ENCODE measurements around the gene TTC32. TPM values are rescaled to one million over a fixed set of nuclear protein-coding genes. Genes with fewer than 3 reads are reported as not detected.
A peak's percentile ranks its signal among the peaks of the same experiment; 100 is the strongest.

TTC32 gene
- total and polyA plus RNA-seq, 2 of the 4 experiments (the other 2 are of a cell fraction): 1.1 to 3.9 TPM

DNA sequence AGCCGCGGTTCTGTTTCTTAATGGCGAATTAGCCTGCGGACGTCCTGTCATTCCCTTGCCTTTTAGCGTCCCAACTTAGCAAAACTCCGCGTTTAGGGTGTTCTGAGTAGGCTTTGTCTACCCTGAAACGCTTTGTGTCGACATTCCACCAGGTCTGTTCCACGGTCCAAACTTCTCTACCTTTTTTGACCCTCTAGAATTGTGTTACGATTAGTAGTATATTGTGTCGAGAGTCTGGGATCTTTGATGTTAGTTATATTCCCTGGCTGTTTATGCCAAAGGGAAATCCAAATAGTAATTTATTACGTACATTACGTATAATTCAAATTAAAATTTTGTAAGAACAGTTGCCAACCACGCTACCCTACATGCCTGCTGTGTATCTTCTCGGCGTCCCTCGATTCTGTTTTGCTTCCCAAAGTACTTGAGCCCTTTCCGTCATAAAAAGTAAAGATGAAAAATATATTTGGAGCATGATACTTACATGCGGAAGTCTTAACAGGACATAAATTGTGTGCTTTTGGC, 495 bp upstream of the TTC32 start (continued):
- no peak for TF ChIP-seq CEBPB (IDR thresholded peaks at IDR 0.05; ENCODE audit: low read depth, low read length)

DNA sequence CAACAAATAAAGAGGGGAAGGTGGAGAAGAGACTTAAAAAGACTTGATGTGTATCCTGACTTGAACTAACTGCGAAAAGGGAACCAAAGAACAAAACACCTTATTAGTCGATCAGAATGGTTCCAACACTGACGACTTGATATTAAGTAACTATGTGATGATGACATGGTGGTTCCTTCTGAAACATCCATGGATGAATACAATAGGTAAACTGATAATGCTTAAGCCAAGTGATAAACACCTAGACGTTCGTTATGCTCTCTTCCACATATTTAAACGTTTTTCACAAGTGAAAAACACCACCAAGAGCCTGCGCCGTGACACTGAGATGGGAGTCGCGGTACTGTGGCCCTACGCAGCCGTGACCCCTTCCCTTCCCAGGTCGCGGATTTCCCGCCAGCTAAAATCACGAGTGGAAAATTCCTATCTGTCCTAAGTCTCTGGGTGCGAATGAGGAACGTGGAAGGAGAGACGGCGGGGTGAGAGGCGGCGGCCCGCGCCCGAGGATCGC, 797 bp downstream of the TTC32 start:
- H3K56ac ChIP-seq (ENCODE audit: extremely low read depth, insufficient read depth, low read length): peak overlapping the region; percentile 65
- H2AK5ac ChIP-seq (ENCODE audit: low read depth, low read length): peak overlapping the region; percentile 50
- peaks cover 17 to 35% of the 10 kb centered on the region in 2 experiments for H3K79me1 ChIP-seq (ENCODE audit: low read depth in 1 of 2, low read length in 2 of 2)
- H2AFZ ChIP-seq (replicated peaks; ENCODE audit: low read length, poor library complexity): peak overlapping the region; percentile 99
- peak overlapping the region; percentile 76 for H3K4me3 ChIP-seq (ENCODE audit: insufficient read depth, low read depth, low read length)
- H2BK120ac ChIP-seq (ENCODE audit: low read depth, low read length): no peak overlapping the region
- intact Hi-C loops (cut with micrococcal nuclease) (no loop called here), dilution Hi-C loops (cut with HindIII; ENCODE audit: low sequenced_read_pairs, unreplicated experiment) (no loop called here), in situ Hi-C loops (cut with MboI; ENCODE audit: low sequenced_read_pairs) (no loop called here)
- ChIA-PET CTCF (no interaction called here), POLR2A (ENCODE audit: unreplicated experiment) (no interaction called here)
- peak overlapping the region; percentile 87 for H3K4ac ChIP-seq (ENCODE audit: low read depth, low read length)
- BruUV-seq (replicated peaks): no TSS peak
- peak overlapping the region; percentile 90 for H3K23ac ChIP-seq (ENCODE audit: low read depth, low read length)
- no CpG with 5 or more reads among the region's 26 CpGs for WGBS, 2 experiments (ENCODE audit: extremely low coverage in 2 of 2, insufficient read length in 1 of 2)
- H3K9ac ChIP-seq (ENCODE audit: low read depth, low read length): peak overlapping the region; percentile 93
- peaks cover 11% of the 10 kb centered on the region for H3K4me1 ChIP-seq (ENCODE audit: control insufficient read depth, insufficient read depth, low read length)
- H3K4me2 ChIP-seq (ENCODE audit: low read depth, low read length): peak overlapping the region; percentile 100
- H2BK5ac ChIP-seq (ENCODE audit: low read depth, low read length, poor library complexity, severe bottlenecking): peak overlapping the region; percentile 71
- no peaks in the 10 kb centered on the region for H3K27me3 ChIP-seq (ENCODE audit: control insufficient read depth, insufficient read depth, low read length)
- ATAC-seq (ENCODE audit: low read depth) (no peak; the same call in 1 of the 2 replicates), DNase-seq (no peak)
- no peak overlapping the region for H2BK20ac ChIP-seq (ENCODE audit: low read depth, low read length)
- H3K18ac ChIP-seq (ENCODE audit: low read depth, low read length): peak overlapping the region; percentile 44; the same call in 1 of the 2 replicates
- 0 out of 2 replicates have a peak, but pooled peaks cover 1% of the 10 kb centered on the region for H3K36me3 ChIP-seq (ENCODE audit: control insufficient read depth, insufficient read depth, low read length)
- peak overlapping the region; percentile 72 for H4K5ac ChIP-seq (ENCODE audit: low read depth, low read length)
- H3K14ac ChIP-seq (replicated peaks; ENCODE audit: low read depth, low read length): peak overlapping the region; percentile 92
- H4K20me1 ChIP-seq (ENCODE audit: insufficient read depth, low read length): peaks cover 10% of the 10 kb centered on the region; the same call in 1 of the 2 replicates
- no peak for TF ChIP-seq RAD21 (IDR thresholded peaks at IDR 0.05; ENCODE audit: low read length)
- TF ChIP-seq NFE2L2 (IDR thresholded peaks at IDR 0.05; ENCODE audit: low read depth, low read length): no peak
- no peak overlapping the region for H2BK15ac ChIP-seq (ENCODE audit: low read depth, low read length)
- peak overlapping the region; percentile 65; the same call in 1 of the 2 replicates for H4K91ac ChIP-seq (ENCODE audit: insufficient read depth, low read depth, low read length)
- H2AK9ac ChIP-seq (replicated peaks; ENCODE audit: low read depth, low read length, poor library complexity): peak overlapping the region; percentile 91
- no peaks in the 10 kb centered on the region for H3K9me3 ChIP-seq (ENCODE audit: control insufficient read depth, insufficient read depth, low read length)
- H3K9me1 ChIP-seq (ENCODE audit: insufficient read depth, low read length): no peaks in the 10 kb centered on the region; the same call in 1 of the 2 replicates
- H4K8ac ChIP-seq (ENCODE audit: low read depth in 2 of 2, low read length in 2 of 2): peak overlapping the region; percentile 88 to 94
- peak overlapping the region; percentile 95 for H3K27ac ChIP-seq (ENCODE audit: insufficient read depth, low read length)

Measured in IMR-90 (cell line).